ENCODE measurements around the gene OR1F1. TPM values are rescaled to one million over a fixed set of nuclear protein-coding genes. Genes with fewer than 3 reads are reported as not detected.

Gene OR1F1
- total RNA-seq, 1 donor from 2014 or later = 0.32 TPM

DNA sequence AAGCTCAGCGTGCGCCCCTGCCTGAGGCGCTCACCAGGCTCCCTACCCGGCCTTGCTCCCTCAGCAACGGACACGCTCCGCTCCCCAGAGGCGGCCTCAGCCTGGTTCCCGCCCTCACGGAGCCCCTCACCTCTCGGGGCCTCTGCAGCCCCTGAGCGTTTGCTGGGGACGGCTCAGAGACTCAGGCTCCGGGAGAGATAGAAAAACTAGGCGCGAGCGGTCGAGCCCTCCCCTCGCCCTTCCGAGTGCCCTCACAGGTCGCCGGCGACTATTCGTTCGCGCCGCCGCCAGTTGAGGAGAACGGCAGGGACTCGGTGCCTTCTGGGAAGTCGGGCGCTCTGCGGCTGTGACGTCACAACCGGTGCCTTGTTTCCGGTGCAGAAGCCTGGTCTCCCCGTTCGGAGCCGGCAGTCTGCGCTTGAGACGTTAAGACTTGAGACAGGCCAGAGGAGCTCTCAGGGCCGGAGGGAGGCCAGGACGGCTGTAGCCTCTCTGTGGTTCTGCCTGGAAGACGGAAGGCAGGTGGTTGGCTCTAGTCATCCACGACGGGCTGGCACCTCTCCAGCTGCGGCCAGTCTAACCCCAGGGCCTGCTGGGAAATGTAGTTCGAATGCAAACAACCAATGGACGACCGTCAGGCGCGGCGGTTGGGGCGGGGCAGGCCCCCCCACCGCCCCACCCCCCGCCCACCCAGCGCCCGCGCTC lies 47.0 kb downstream of the OR1F1 start, which contains the start of gene ZNF200:
TSS of gene ZNF200 (minus strand) at position 302 of the 705 bp plus-strand sequence. CDS start 1,403 bp downstream, outside the sequence.
- DNase-seq (ENCODE audit: low read depth) (peak; percentile 92), FAIRE-seq (no peak)
- no peak for TF ChIP-seq EZH2 (IDR thresholded peaks at IDR 0.05; ENCODE audit: insufficient read depth, low read length)
- TF ChIP-seq, protein P1, sequence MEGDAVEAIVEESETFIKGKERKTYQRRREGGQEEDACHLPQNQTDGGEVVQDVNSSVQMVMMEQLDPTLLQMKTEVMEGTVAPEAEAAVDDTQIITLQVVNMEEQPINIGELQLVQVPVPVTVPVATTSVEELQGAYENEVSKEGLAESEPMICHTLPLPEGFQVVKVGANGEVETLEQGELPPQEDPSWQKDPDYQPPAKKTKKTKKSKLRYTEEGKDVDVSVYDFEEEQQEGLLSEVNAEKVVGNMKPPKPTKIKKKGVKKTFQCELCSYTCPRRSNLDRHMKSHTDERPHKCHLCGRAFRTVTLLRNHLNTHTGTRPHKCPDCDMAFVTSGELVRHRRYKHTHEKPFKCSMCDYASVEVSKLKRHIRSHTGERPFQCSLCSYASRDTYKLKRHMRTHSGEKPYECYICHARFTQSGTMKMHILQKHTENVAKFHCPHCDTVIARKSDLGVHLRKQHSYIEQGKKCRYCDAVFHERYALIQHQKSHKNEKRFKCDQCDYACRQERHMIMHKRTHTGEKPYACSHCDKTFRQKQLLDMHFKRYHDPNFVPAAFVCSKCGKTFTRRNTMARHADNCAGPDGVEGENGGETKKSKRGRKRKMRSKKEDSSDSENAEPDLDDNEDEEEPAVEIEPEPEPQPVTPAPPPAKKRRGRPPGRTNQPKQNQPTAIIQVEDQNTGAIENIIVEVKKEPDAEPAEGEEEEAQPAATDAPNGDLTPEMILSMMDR (IDR thresholded peaks at IDR 0.05; ENCODE audit: insufficient read depth, low read depth, low read length) = no peak
- Histone ChIP-seq H3K27ac (ENCODE audit: low read depth, low read length) (peak within 1 kb of the TSS; percentile 97), H3K4me2 (ENCODE audit: low read length) (peak within 1 kb of the TSS; percentile 95), H3K4me3 (ENCODE audit: insufficient read depth, low read depth, low read length) (peak within 1 kb of the TSS; percentile 97), H3K9ac (ENCODE audit: low read length) (peak within 1 kb of the TSS; percentile 91), H3K4me1 (ENCODE audit: insufficient read depth, low read length) (peaks cover 8% of the 10 kb centered on the region), H4K20me1 (ENCODE audit: insufficient read depth, low read length) (peaks cover 5% of the 10 kb centered on the region), H3K79me2 (ENCODE audit: insufficient read depth, low read length) (peaks cover 21% of the 10 kb centered on the region), H3K27me3 (ENCODE audit: insufficient read depth, low read length) (no peaks in the 10 kb centered on the region), H3K9me3 (ENCODE audit: insufficient read depth, low read depth, low read length) (no peaks in the 10 kb centered on the region), H2AFZ (ENCODE audit: low read depth, low read length) (peak within 1 kb of the TSS; percentile 100), H3K36me3 (ENCODE audit: insufficient read depth, low read length) (peaks cover 22% of the 10 kb centered on the region)
- Mint-ChIP-seq H3K27ac (ENCODE audit: unreplicated experiment) (peak within 1 kb of the TSS; percentile 96), H3K27me3 (ENCODE audit: low read depth, unreplicated experiment) (no peaks in the 10 kb centered on the region), H3K4me1 (ENCODE audit: low read depth, unreplicated experiment) (peaks cover 9% of the 10 kb centered on the region), H3K4me3 (ENCODE audit: unreplicated experiment) (peak within 1 kb of the TSS; percentile 92), H3K9me3 (ENCODE audit: unreplicated experiment) (peaks cover 12% of the 10 kb centered on the region), H3K36me3 (ENCODE audit: low read depth, unreplicated experiment) (peaks cover 35% of the 10 kb centered on the region)

GRCh38 chr16:3235856-3236669 lies 48.1 kb downstream of the OR1F1 start:
- H2AFZ ChIP-seq (ENCODE audit: low read depth, low read length) = no peak overlapping the region
- peaks cover 21% of the 10 kb centered on the region for H3K79me2 ChIP-seq (ENCODE audit: insufficient read depth, low read length)
- peaks cover 5% of the 10 kb centered on the region for H4K20me1 ChIP-seq (ENCODE audit: insufficient read depth, low read length)
- no peak overlapping the region for H3K27ac ChIP-seq (ENCODE audit: low read depth, low read length)
- H3K4me1 ChIP-seq (ENCODE audit: insufficient read depth, low read length) = peaks cover 8% of the 10 kb centered on the region
- Mint-ChIP-seq H3K4me1 (ENCODE audit: low read depth, unreplicated experiment) (peaks cover 9% of the 10 kb centered on the region), H3K9me3 (ENCODE audit: unreplicated experiment) (peaks cover 6% of the 10 kb centered on the region), H3K4me3 (ENCODE audit: unreplicated experiment) (peak overlapping the region; percentile 82), H3K27ac (ENCODE audit: unreplicated experiment) (no peak overlapping the region), H3K27me3 (ENCODE audit: low read depth, unreplicated experiment) (no peaks in the 10 kb centered on the region), H3K36me3 (ENCODE audit: low read depth, unreplicated experiment) (peaks cover 24% of the 10 kb centered on the region)
- DNase-seq (ENCODE audit: low read depth) (no peak), FAIRE-seq (no peak)
- H3K36me3 ChIP-seq (ENCODE audit: insufficient read depth, low read length) = peaks cover 15% of the 10 kb centered on the region
- no peak overlapping the region for H3K4me3 ChIP-seq (ENCODE audit: insufficient read depth, low read depth, low read length)
- no peak for TF ChIP-seq EZH2 (IDR thresholded peaks at IDR 0.05; ENCODE audit: insufficient read depth, low read length)
- TF ChIP-seq, protein P1 (IDR thresholded peaks at IDR 0.05; ENCODE audit: insufficient read depth, low read depth, low read length) = no peak
- no peak overlapping the region for H3K9ac ChIP-seq (ENCODE audit: low read length)
- no peak overlapping the region for H3K4me2 ChIP-seq (ENCODE audit: low read length)
- no peaks in the 10 kb centered on the region for H3K27me3 ChIP-seq (ENCODE audit: insufficient read depth, low read length)
- H3K9me3 ChIP-seq (ENCODE audit: insufficient read depth, low read depth, low read length) = no peaks in the 10 kb centered on the region

Data from astrocyte (in vitro differentiated cells and primary cell).